IMR-90 (cell line): ENCODE results near the gene RGS3.

Experiments used
- FOS ChIP-seq: fragments of 150-350 bp; IDR thresholded peaks from 2 replicates; pipeline ENCODE4 v1.6.1; 2016; ENCODE audit warnings: low read depth, low read length
- MAZ ChIP-seq: IDR thresholded peaks from 2 replicates; pipeline ENCODE4 v1.6.1; 2012; ENCODE audit warnings: low read depth, mild to moderate bottlenecking, low read length, improper control_type of control experiment, moderate library complexity, borderline replicate concordance
- POLR2A ChIP-seq: IDR thresholded peaks from 2 replicates; pipeline ENCODE4 v1.6.1; 2012; ENCODE audit warnings: mild to moderate bottlenecking, low read depth, low read length
- RCOR1 ChIP-seq: IDR thresholded peaks from 2 replicates; pipeline ENCODE4 v1.6.1; 2012; ENCODE audit warnings: mild to moderate bottlenecking, low read length, improper control_type of control experiment; ENCODE audit not compliant: insufficient replicate concordance
- SMC3 ChIP-seq: fragments of 150-350 bp; IDR thresholded peaks from 2 replicates; pipeline ENCODE4 v1.6.1; 2016; ENCODE audit warnings: low read depth, mild to moderate bottlenecking, antibody characterized with exemption, low read length, moderate library complexity
- TF ChIP-seq, protein P1 (sequence below): conservative IDR thresholded peaks from 2 replicates; pipeline ENCODE4 v1.5.1; 2012; ENCODE audit warnings: mild to moderate bottlenecking, low read depth, low read length, improper control_type of control experiment
- TF ChIP-seq, protein P2 (sequence below): fragments of 150-350 bp; IDR thresholded peaks from 2 replicates; pipeline ENCODE4 v1.6.1; 2017; ENCODE audit warnings: mild to moderate bottlenecking, antibody characterized with exemption, low read length, low read depth

DNA sequence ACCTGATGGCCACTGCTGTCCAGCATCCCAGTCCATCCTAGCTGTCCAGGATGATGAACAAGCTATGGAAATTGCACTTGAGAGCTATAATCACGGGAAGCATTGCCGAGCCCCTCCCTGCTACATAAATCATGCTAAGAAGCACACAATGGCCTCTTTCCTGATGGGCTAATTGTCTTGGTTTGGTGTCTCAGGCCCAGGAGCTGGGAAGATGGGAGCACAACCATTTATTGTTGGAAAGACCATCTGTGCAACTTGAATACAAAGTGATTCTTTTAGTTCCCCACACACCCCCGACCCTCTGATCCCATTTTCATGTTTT is 80.4 kb downstream of the RGS3 start:
- TF ChIP-seq RCOR1, result no peak
- TF ChIP-seq FOS, result no peak
- TF ChIP-seq, protein P1, sequence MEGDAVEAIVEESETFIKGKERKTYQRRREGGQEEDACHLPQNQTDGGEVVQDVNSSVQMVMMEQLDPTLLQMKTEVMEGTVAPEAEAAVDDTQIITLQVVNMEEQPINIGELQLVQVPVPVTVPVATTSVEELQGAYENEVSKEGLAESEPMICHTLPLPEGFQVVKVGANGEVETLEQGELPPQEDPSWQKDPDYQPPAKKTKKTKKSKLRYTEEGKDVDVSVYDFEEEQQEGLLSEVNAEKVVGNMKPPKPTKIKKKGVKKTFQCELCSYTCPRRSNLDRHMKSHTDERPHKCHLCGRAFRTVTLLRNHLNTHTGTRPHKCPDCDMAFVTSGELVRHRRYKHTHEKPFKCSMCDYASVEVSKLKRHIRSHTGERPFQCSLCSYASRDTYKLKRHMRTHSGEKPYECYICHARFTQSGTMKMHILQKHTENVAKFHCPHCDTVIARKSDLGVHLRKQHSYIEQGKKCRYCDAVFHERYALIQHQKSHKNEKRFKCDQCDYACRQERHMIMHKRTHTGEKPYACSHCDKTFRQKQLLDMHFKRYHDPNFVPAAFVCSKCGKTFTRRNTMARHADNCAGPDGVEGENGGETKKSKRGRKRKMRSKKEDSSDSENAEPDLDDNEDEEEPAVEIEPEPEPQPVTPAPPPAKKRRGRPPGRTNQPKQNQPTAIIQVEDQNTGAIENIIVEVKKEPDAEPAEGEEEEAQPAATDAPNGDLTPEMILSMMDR, result no peak
- TF ChIP-seq SMC3, result no peak
- no peak for TF ChIP-seq POLR2A
- no peak for TF ChIP-seq MAZ
- TF ChIP-seq, protein P2, sequence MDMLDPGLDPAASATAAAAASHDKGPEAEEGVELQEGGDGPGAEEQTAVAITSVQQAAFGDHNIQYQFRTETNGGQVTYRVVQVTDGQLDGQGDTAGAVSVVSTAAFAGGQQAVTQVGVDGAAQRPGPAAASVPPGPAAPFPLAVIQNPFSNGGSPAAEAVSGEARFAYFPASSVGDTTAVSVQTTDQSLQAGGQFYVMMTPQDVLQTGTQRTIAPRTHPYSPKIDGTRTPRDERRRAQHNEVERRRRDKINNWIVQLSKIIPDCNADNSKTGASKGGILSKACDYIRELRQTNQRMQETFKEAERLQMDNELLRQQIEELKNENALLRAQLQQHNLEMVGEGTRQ, result no peak
